Measurements from ENCODE around the gene PRKAG2.

The PRKAG2 gene

DNA sequence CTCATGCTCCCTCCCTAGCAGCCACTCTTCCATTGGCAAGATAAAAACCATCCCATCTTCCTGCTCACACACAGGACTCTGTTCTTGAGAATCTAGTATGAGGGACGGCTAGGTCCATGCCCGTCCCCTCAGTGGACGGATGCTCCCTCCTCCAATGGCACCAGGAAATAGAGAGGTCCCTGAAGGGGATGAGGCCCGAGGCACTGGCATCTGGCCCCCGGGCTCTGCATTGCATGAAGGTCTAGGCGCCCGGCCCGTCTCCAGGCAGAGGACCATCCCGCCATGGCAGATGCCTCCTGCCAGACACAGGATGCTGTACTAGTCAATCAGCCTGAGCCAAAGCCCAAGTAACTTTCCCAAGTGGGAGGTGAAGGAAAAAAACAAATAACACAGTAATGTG lies 15.0 kb downstream of the PRKAG2 start:
- DNase-seq (ENCODE audit: low spot score): no peak
- no peak overlapping the region for H3K27ac ChIP-seq
- TF ChIP-seq, protein P1, sequence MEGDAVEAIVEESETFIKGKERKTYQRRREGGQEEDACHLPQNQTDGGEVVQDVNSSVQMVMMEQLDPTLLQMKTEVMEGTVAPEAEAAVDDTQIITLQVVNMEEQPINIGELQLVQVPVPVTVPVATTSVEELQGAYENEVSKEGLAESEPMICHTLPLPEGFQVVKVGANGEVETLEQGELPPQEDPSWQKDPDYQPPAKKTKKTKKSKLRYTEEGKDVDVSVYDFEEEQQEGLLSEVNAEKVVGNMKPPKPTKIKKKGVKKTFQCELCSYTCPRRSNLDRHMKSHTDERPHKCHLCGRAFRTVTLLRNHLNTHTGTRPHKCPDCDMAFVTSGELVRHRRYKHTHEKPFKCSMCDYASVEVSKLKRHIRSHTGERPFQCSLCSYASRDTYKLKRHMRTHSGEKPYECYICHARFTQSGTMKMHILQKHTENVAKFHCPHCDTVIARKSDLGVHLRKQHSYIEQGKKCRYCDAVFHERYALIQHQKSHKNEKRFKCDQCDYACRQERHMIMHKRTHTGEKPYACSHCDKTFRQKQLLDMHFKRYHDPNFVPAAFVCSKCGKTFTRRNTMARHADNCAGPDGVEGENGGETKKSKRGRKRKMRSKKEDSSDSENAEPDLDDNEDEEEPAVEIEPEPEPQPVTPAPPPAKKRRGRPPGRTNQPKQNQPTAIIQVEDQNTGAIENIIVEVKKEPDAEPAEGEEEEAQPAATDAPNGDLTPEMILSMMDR (conservative IDR thresholded peaks at IDR 0.05; ENCODE audit: low read depth): no peak
- CTCF ChIA-PET: no interaction called here
- POLR2A ChIA-PET (ENCODE audit: low non-redundant PET): no interaction called here

DNA sequence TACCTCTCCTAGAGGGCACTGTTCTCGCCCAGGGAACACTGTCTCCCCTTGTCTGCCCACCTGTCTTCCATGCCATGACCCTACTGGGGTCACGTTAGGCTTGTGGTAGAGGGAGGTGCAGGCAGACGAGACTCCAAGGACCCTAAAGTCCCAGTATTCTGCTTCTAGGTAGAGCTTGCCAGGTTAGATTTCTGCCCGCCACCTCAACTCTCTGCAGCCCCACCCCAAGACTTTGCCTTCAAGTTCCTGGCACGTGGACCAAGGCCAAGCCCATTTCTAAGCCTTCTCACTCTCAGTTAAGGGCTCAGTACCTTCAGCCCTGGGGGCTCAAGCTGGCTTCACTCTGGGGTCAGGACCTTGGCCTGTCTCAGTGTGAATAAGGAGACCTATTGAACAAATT lies 16.1 kb downstream of the PRKAG2 start:
- POLR2A ChIA-PET (ENCODE audit: low non-redundant PET): no interaction called here
- no peak for DNase-seq (ENCODE audit: low spot score)

DNA sequence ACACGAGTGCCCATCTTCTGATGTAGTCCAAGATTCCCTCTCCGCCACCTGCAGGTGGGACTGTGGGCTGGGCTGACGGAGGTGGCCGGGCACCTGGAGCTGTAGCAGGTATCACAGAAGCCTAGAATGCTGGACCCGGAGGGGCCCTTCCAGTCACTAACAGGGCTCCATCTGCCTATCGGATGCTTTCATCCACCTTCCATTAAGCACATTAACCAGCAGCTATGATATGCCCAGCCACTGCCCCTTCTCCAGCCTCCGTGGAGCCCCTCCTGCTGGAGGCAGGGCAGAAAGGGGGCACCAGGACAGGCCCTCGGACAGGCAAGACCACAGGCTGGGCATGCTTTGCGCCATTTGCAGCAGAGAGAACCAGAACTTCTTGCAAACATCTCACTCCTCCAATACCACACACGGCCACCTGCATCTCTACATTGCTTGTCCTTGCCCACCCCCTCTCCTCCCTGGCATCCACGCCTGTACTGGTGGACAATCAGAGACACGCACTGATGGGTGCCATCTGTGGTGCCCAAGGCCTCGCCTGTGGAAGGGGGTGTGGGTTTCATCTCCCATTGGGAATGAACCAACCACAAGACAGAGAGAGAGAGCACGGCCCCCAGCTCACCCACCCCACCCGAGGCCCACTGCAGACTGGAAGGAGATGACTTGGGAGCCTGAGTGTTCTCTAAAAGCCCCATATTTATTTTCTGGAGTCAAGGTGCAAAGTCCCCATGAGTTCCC lies 16.8 kb downstream of the PRKAG2 start:
- no peak for DNase-seq (ENCODE audit: low spot score)
- TF ChIP-seq, protein P1 (conservative IDR thresholded peaks at IDR 0.05; ENCODE audit: low read depth): no peak
- CTCF ChIA-PET: no interaction called here
- H3K27ac ChIP-seq: no peak overlapping the region
- POLR2A ChIA-PET (ENCODE audit: low non-redundant PET): no interaction called here

More for the DNA sequence above, 16.1 kb downstream of the PRKAG2 start:
- CTCF ChIA-PET: no interaction called here
- H3K27ac ChIP-seq: no peak overlapping the region
- TF ChIP-seq, protein P1 (conservative IDR thresholded peaks at IDR 0.05; ENCODE audit: low read depth): no peak

DNA sequence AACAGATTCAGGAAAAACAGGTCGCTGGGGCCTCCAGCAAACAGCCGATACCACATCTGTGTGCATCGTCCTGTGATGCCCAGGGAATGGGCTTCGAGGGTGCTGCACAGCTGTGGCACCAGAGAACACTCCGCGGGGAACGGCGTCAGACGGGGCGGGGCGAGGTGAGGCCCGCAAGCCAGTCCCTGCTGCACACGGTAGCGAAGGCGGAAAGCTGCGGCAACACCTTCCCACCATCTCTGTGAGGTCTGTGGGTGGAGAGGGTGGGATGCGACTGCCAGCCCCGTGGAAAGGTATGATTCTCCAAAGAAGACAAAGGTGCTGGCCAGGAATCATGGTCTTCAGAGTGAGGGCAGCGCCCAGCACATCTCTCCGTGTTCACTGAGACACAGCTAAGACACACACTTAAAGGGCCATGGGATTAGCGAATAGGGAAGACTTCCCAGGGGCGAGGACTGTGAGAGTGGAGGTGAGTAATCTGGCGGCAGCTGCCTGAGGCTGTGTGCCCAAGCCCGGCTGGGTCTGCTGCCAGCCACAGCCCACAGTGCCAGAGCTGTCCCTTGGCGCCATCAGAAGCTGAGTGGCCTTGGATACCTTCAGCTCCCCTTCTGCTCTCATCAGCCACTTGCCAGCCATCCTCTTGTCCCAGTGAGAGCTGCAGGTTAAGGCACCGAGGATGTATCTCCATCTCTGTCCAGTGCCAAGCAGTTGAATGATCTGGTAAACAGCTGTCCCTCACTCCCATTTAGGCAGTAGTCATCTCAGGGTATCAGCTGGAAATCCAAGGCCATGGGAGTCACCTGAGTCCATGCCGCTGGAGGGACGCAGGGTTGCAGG lies 17.6 kb downstream of the PRKAG2 start:
- POLR2A ChIA-PET (ENCODE audit: low non-redundant PET): no interaction called here
- CTCF ChIA-PET: no interaction called here
- no peak for DNase-seq (ENCODE audit: low spot score)
- no peak overlapping the region for H3K27ac ChIP-seq
- TF ChIP-seq, protein P1 (conservative IDR thresholded peaks at IDR 0.05; ENCODE audit: low read depth): no peak

DNA sequence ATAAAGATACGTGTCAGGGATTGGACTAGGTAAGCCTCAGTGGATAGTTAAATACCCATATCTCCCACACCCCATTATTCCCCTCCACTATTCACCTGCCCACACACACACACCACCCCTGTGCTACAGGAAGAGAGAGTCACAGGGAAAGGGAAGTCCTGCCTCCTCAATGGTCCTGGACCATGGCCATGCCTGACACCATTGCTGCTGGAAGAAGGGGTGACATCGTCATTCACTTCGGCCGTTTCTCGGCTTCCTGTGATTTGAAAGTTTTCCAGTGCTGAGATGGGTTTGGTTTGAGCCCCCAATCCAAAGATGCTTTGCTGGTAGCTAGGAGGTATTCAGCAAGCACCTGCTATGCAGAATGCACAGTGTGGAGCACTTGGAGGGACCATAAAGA lies 18.5 kb downstream of the PRKAG2 start:
- POLR2A ChIA-PET (ENCODE audit: low non-redundant PET): no interaction called here
- H3K27ac ChIP-seq: no peak overlapping the region
- TF ChIP-seq, protein P1 (conservative IDR thresholded peaks at IDR 0.05; ENCODE audit: low read depth): no peak
- CTCF ChIA-PET: no interaction called here
- no peak for DNase-seq (ENCODE audit: low spot score)

DNA sequence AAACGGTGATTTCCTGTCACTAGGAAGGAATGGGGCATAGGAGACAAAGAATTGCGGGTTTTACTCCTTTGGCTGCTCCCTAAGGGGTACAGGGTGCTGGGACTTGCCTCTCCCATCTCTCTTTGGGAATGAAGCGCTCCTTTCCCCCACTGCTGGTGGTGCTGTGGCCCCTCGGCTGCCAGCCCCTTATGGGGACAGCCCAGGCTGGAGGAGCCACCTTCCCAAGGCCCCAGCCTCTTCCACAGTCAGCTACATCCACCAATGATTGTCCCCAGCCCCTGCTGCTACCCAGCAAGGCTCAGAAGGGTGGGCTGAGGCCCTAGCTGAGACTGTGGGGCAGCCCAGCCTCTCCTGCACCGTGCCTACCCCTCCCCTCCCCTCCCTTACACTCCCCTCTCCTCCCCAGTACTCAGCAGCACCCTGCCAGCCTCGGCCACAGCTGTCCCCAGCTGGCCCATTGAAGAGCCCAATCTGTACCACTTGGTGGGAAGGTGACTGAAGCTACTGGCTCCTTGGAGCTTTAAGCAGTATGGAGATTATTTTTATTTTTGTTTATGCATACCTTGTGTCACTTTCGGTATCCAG lies 19.0 kb downstream of the PRKAG2 start:
- POLR2A ChIA-PET (ENCODE audit: low non-redundant PET): no interaction called here
- CTCF ChIA-PET: no interaction called here
- TF ChIP-seq, protein P1 (conservative IDR thresholded peaks at IDR 0.05; ENCODE audit: low read depth): no peak
- DNase-seq (ENCODE audit: low spot score): no peak
- H3K27ac ChIP-seq: no peak overlapping the region

All from RWPE1 (cell line).